HG02973 (cell line): Measurements from ENCODE around the gene MBNL3.

Experiments used
- ATAC-seq: cut with Tn5 transposase; IDR thresholded peaks from one replicate; pipeline ENCODE4 v1.9.1; 2021; ENCODE audit warnings: moderate library complexity; ENCODE audit not compliant: unreplicated experiment

Gene MBNL3

GRCh38 chrX:132425744-132426318 lies 63.0 kb downstream of the MBNL3 start:
- ATAC-seq = no peak

GRCh38 chrX:132423323-132423722 lies 65.5 kb downstream of the MBNL3 start:
- ATAC-seq = no peak

- no peak for ATAC-seq
These were observed 73.8 kb downstream of the MBNL3 start for GRCh38 chrX:132415012-132415411.

GRCh38 chrX:132414404-132414803 lies 74.4 kb downstream of the MBNL3 start:
- ATAC-seq = no peak

- ATAC-seq = no peak
These were observed 75.4 kb downstream of the MBNL3 start for GRCh38 chrX:132413459-132413858.

- no peak for ATAC-seq
These were observed 76.6 kb downstream of the MBNL3 start for GRCh38 chrX:132412208-132412607.

GRCh38 chrX:132411310-132411977 lies 77.4 kb downstream of the MBNL3 start:
- ATAC-seq = no peak

- ATAC-seq = no peak
These were observed 78.9 kb downstream of the MBNL3 start for GRCh38 chrX:132409780-132410556.

- no peak for ATAC-seq
These were observed 81.1 kb downstream of the MBNL3 start for GRCh38 chrX:132407691-132408090.

GRCh38 chrX:132406106-132406505 lies 82.7 kb downstream of the MBNL3 start:
- no peak for ATAC-seq

- no peak for ATAC-seq
These were observed 84.6 kb downstream of the MBNL3 start for GRCh38 chrX:132404266-132404665.

- no peak for ATAC-seq
These were observed 86.9 kb downstream of the MBNL3 start for GRCh38 chrX:132401935-132402334.

GRCh38 chrX:132400706-132401105 lies 88.1 kb downstream of the MBNL3 start:
- no peak for ATAC-seq

- no peak for ATAC-seq
These were observed 93.2 kb downstream of the MBNL3 start for GRCh38 chrX:132395645-132396044.

- ATAC-seq = no peak
These were observed 93.8 kb downstream of the MBNL3 start for GRCh38 chrX:132395026-132395425.

- ATAC-seq = no peak
These were observed 94.2 kb downstream of the MBNL3 start for GRCh38 chrX:132394591-132394990.

- ATAC-seq = no peak
These were observed 94.8 kb downstream of the MBNL3 start for GRCh38 chrX:132393992-132394391.

- ATAC-seq = no peak
These were observed 95.4 kb downstream of the MBNL3 start for GRCh38 chrX:132393485-132393884.

GRCh38 chrX:132393085-132393484 lies 95.8 kb downstream of the MBNL3 start:
- no peak for ATAC-seq

- ATAC-seq = no peak
These were observed 98.0 kb downstream of the MBNL3 start for GRCh38 chrX:132390792-132391191.

- ATAC-seq = no peak
These were observed 99.4 kb downstream of the MBNL3 start for GRCh38 chrX:132389480-132389879.

- no peak for ATAC-seq
These were observed 100.5 kb downstream of the MBNL3 start for GRCh38 chrX:132388371-132388770.
